IPS DF 6.9 (cell line): ENCODE data around the gene PTPN4.

Experiments used
- DNase-seq: peaks from one replicate; pipeline ENCODE4 v3.0.0-alpha.2; 2013; ENCODE audit warnings: low read depth, low spot score
- H3K27ac ChIP-seq: one replicate; pipeline ENCODE4 v1.5.1; 2013; ENCODE audit warnings: low read length, control low read depth
- H3K27me3 ChIP-seq: 2 replicates; pipeline ENCODE4 v1.6.1; 2013; ENCODE audit warnings: mild to moderate bottlenecking, low read length; ENCODE audit not compliant: control insufficient read depth, insufficient read depth
- H3K36me3 ChIP-seq: 2 replicates; pipeline ENCODE4 v1.6.1; 2013; ENCODE audit warnings: low read length; ENCODE audit not compliant: control insufficient read depth, insufficient read depth
- H3K4me1 ChIP-seq: 2 replicates; pipeline ENCODE4 v1.6.1; 2013; ENCODE audit warnings: low read length; ENCODE audit not compliant: control insufficient read depth, insufficient read depth
- H3K4me3 ChIP-seq: 2 replicates; pipeline ENCODE4 v1.5.1; 2013; ENCODE audit warnings: mild to moderate bottlenecking, low read length
- H3K9me3 ChIP-seq: 2 replicates; pipeline ENCODE4 v1.6.1; 2013; ENCODE audit warnings: low read length, inconsistent platforms; ENCODE audit not compliant: control insufficient read depth, insufficient read depth
- WGBS: extraction: QIAGEN DNeasy Blood & Tissue Kit; methylation state at CpG from one replicate; pipeline ENCODE4 v1.1.7; 2013; ENCODE audit warnings: mixed read lengths, missing lambda C conversion rate; ENCODE audit not compliant: insufficient read length, insufficient coverage; 5-methylcytosine and 5-hydroxymethylcytosine counted together

The PTPN4 gene

GRCh38 chr2:119749477-119750012 is 10.2 kb upstream of the PTPN4 start:
- no CpG with 5 or more reads among the region's 1 CpG for WGBS
- Histone ChIP-seq H3K27me3 (no peaks in the 10 kb centered on the region), H3K27ac (no peak overlapping the region), H3K36me3 (no peaks in the 10 kb centered on the region), H3K4me3 (no peak overlapping the region), H3K9me3 (no peaks in the 10 kb centered on the region), H3K4me1 (peaks cover 3% of the 10 kb centered on the region)
- no peak for DNase-seq

GRCh38 chr2:119751706-119752105 is 8.0 kb upstream of the PTPN4 start:
- H3K27me3 ChIP-seq: no peaks in the 10 kb centered on the region
- H3K4me3 ChIP-seq: no peak overlapping the region
- no peak for DNase-seq
- no peaks in the 10 kb centered on the region for H3K36me3 ChIP-seq
- WGBS: no CpG with 5 or more reads among the region's 2 CpGs
- no peaks in the 10 kb centered on the region for H3K9me3 ChIP-seq
- peaks cover 3% of the 10 kb centered on the region for H3K4me1 ChIP-seq
- H3K27ac ChIP-seq: no peak overlapping the region

GRCh38 chr2:119753041-119753929 is 6.4 kb upstream of the PTPN4 start:
- Histone ChIP-seq H3K27me3 (no peaks in the 10 kb centered on the region), H3K9me3 (no peaks in the 10 kb centered on the region), H3K36me3 (no peaks in the 10 kb centered on the region), H3K27ac (no peak overlapping the region), H3K4me1 (peaks cover 1% of the 10 kb centered on the region; the same call in 1 of the 2 replicates), H3K4me3 (no peak overlapping the region)
- no peak for DNase-seq
- WGBS: no CpG with 5 or more reads among the region's 7 CpGs

GRCh38 chr2:119753930-119754321 is 5.8 kb upstream of the PTPN4 start:
- H3K9me3 ChIP-seq: no peaks in the 10 kb centered on the region
- no peaks in the 10 kb centered on the region for H3K36me3 ChIP-seq
- no peak for DNase-seq
- no peak overlapping the region for H3K27ac ChIP-seq
- no peak overlapping the region for H3K4me3 ChIP-seq
- no CpG with 5 or more reads among the region's 1 CpG for WGBS
- H3K4me1 ChIP-seq: peaks cover 2% of the 10 kb centered on the region; the same call in 1 of the 2 replicates
- no peaks in the 10 kb centered on the region for H3K27me3 ChIP-seq

- WGBS: no CpG with 5 or more reads among the region's 1 CpG
- Histone ChIP-seq H3K36me3 (no peaks in the 10 kb centered on the region), H3K4me3 (no peak overlapping the region), H3K27me3 (no peaks in the 10 kb centered on the region), H3K27ac (no peak overlapping the region), H3K4me1 (peaks cover 2% of the 10 kb centered on the region; the same call in 1 of the 2 replicates), H3K9me3 (no peaks in the 10 kb centered on the region)
- no peak for DNase-seq
Measured at GRCh38 chr2:119755906-119756305, 3.8 kb upstream of the PTPN4 start.

GRCh38 chr2:119756837-119757236 is 2.9 kb upstream of the PTPN4 start:
- H3K4me1 ChIP-seq: peaks cover 2% of the 10 kb centered on the region; the same call in 1 of the 2 replicates
- no peak for DNase-seq
- H3K36me3 ChIP-seq: no peaks in the 10 kb centered on the region
- H3K4me3 ChIP-seq: no peak overlapping the region
- H3K9me3 ChIP-seq: no peaks in the 10 kb centered on the region
- no peaks in the 10 kb centered on the region for H3K27me3 ChIP-seq
- H3K27ac ChIP-seq: no peak overlapping the region
- WGBS: no CpG with 5 or more reads among the region's 5 CpGs

- peak overlapping the region; percentile 34; the same call in 1 of the 2 replicates for H3K4me3 ChIP-seq
- DNase-seq: no peak
- H3K9me3 ChIP-seq: no peaks in the 10 kb centered on the region
- H3K27ac ChIP-seq: no peak overlapping the region
- peaks cover 2% of the 10 kb centered on the region; the same call in 1 of the 2 replicates for H3K4me1 ChIP-seq
- H3K36me3 ChIP-seq: no peaks in the 10 kb centered on the region
- H3K27me3 ChIP-seq: no peaks in the 10 kb centered on the region
- WGBS: no CpG with 5 or more reads among the region's 13 CpGs
Measured at GRCh38 chr2:119758881-119759450, 756 bp upstream of the PTPN4 start.

- H3K27me3 ChIP-seq: no peaks in the 10 kb centered on the region
- no peaks in the 10 kb centered on the region for H3K36me3 ChIP-seq
- H3K4me3 ChIP-seq: peak overlapping the region; percentile 60
- no peaks in the 10 kb centered on the region for H3K9me3 ChIP-seq
- no peak for DNase-seq
- no peak overlapping the region for H3K27ac ChIP-seq
- no CpG with 5 or more reads among the region's 37 CpGs for WGBS
- H3K4me1 ChIP-seq: peaks cover 2% of the 10 kb centered on the region; the same call in 1 of the 2 replicates
Measured at GRCh38 chr2:119760237-119760955, 674 bp downstream of the PTPN4 start.

GRCh38 chr2:119760956-119761275 is 1.2 kb downstream of the PTPN4 start:
- WGBS: no CpG with 5 or more reads among the region's 4 CpGs
- DNase-seq: no peak
- no peak overlapping the region for H3K27ac ChIP-seq
- H3K4me1 ChIP-seq: peaks cover 4% of the 10 kb centered on the region; the same call in 1 of the 2 replicates
- no peaks in the 10 kb centered on the region for H3K9me3 ChIP-seq
- no peaks in the 10 kb centered on the region for H3K27me3 ChIP-seq
- no peaks in the 10 kb centered on the region for H3K36me3 ChIP-seq
- peak overlapping the region; percentile 60; the same call in 1 of the 2 replicates for H3K4me3 ChIP-seq

GRCh38 chr2:119764832-119765231 is 5.1 kb downstream of the PTPN4 start:
- no peak overlapping the region for H3K4me3 ChIP-seq
- WGBS: no CpG with 5 or more reads among the region's 4 CpGs
- no peaks in the 10 kb centered on the region for H3K36me3 ChIP-seq
- H3K27me3 ChIP-seq: no peaks in the 10 kb centered on the region
- H3K4me1 ChIP-seq: peaks cover 2% of the 10 kb centered on the region; the same call in 1 of the 2 replicates
- no peaks in the 10 kb centered on the region for H3K9me3 ChIP-seq
- DNase-seq: no peak
- no peak overlapping the region for H3K27ac ChIP-seq
